SU-DHL-6 (cell line): Measurements from ENCODE around the gene SIKE1.

Experiments used
- EZH2phosphoT487 ChIP-seq: fragments of 200-600 bp; sonication (generic), shearing (Covaris generic); conservative IDR thresholded peaks from 2 replicates; pipeline ENCODE4 v1.6.1; 2018; ENCODE audit warnings: mild to moderate bottlenecking, antibody characterized with exemption, low read length, moderate library complexity, mixed read lengths
- TF ChIP-seq, protein P1 (sequence below): fragments of 200-600 bp; sonication (generic); IDR thresholded peaks from one replicate; pipeline ENCODE4 v1.5.1; 2017; ENCODE audit warnings: antibody characterized with exemption, mild to moderate bottlenecking, low read length, moderate library complexity; ENCODE audit not compliant: insufficient read depth, poor library complexity, severe bottlenecking

DNA sequence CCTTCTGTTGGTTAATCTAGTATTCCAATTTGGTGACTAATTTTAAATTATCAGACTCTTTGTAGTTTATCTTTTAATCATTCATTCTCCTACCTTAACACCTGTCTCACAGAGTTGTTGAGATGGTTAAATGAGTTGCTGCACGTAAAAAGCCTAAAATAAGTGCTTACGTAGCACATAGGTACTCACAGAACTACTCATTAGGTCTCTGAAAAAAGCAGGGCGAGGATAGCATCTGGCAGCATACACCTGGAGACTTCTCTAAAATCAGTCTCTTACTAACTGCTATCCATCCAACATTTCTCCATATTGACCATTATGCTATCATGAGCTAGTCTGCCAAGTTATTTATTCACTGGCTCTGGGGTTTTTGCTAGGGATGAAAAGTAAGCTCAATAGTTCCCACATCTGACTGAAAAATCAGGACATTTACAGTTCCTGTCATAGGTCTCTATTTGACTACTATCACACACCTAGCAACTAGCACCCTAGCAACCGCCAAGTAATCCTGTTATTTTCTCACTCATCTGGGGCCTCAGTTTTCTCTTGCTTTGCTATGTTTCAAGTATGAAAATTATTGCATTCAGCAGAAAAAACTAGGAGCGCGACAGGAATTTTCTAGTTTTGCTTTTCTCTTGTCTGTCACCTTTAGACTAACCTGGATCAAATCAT lies 33.9 kb downstream of the SIKE1 start:
- TF ChIP-seq, protein P1, sequence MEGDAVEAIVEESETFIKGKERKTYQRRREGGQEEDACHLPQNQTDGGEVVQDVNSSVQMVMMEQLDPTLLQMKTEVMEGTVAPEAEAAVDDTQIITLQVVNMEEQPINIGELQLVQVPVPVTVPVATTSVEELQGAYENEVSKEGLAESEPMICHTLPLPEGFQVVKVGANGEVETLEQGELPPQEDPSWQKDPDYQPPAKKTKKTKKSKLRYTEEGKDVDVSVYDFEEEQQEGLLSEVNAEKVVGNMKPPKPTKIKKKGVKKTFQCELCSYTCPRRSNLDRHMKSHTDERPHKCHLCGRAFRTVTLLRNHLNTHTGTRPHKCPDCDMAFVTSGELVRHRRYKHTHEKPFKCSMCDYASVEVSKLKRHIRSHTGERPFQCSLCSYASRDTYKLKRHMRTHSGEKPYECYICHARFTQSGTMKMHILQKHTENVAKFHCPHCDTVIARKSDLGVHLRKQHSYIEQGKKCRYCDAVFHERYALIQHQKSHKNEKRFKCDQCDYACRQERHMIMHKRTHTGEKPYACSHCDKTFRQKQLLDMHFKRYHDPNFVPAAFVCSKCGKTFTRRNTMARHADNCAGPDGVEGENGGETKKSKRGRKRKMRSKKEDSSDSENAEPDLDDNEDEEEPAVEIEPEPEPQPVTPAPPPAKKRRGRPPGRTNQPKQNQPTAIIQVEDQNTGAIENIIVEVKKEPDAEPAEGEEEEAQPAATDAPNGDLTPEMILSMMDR: no peak
- TF ChIP-seq EZH2phosphoT487: no peak
